H54 (cell line): ENCODE results near the gene RPS6KA3.

Experiments used
- DNase-seq: peaks from one replicate; pipeline ENCODE4 v3.0.0; 2011; ENCODE audit warnings: low spot score, mixed read lengths; ENCODE audit not compliant: insufficient read length
- FAIRE-seq: peaks from 3 replicates; lab custom pipeline; 2011; peaks lifted over from hg19 to GRCh38; lab: Jason Lieb, UNC
- POLR2A ChIP-seq: IDR thresholded peaks from 2 replicates; pipeline ENCODE4 v1.6.1; 2011; ENCODE audit warnings: low read depth, mild to moderate bottlenecking, low read length

The RPS6KA3 gene

DNA sequence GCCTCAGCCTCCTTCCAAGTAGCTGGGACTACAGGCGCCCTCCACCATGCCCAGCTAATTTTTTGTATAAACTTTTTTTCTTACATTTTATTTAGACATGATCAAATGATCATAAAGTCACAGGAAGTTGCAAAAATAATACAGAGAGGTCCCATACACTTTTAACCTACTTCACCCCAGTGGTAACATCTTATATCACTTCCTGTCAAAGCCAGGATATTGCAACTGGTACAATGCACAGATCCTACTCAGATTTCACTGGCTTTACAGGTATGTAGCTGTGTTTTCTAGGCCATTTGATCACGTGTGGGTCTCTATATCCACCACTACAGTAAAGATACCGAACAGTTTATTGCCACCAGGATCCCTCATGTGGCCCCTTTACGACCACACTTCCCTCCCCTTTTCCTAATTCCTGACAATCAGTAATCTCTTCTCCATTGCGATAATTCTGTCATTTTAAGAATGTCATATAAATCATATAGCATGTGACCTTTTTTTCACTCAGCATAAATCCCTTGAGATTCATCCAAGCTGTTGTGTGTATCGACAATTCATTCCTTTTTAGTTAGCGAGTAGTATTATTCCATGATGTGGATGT, 18.0 kb downstream of the RPS6KA3 start:
- TF ChIP-seq POLR2A = no peak
- DNase-seq (no peak), FAIRE-seq (no peak)

DNA sequence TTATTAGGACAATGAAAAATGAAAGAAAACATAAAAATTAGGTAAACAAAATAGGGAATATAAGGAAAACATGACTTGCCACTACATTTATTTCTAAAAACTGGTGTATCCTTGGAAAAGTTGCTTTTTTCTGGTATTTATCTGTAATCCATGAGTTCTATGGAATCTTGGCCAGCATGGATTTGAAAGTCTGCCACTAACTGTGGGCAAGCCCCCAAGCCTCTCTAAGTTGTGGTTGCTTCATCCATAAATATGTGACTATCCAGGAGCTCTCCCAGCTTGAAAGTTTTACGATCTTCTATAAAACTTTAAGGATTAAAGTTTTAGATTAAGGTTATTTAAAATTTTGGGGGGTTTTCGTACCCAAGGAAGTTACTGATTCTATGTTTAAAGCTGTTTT, 21.8 kb downstream of the RPS6KA3 start:
- FAIRE-seq (no peak), DNase-seq (no peak)
- no peak for TF ChIP-seq POLR2A

DNA sequence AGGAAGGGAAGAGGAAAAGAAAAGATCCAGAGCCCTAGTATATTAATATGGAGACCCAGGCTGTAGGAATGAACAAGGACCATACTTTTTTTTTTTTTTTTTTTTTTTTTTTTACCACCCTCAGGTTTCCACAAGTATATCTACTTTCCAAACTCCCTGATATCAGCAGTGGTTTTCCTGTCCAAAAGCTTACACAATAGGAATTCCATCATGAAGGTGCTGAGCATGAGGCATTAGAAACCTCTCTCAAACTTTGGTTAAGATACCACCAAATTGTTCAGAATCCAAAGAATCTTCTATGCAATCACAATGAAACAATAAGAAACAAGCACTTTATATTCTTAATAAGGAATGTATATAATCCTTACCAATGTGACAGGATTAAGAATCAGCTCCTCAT, 26.5 kb downstream of the RPS6KA3 start:
- FAIRE-seq (no peak), DNase-seq (no peak)
- TF ChIP-seq POLR2A = no peak

DNA sequence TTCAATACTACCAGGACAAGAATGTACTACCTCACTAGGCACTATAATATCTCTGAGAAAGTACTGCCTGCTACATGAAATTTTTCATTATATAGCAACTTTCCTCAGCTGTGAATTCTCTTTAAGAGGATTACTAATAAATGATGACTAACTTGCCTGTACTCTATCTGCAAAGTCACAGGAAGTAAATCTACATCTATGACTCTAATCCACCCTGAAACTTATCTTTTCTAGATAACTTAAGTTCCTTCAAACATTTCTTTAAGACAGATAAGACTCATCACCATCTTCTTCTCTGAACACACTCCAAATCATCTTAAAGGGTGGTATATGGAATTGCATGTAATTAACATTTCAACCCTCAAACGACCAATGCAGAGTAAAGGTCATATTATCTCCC, 28.8 kb downstream of the RPS6KA3 start:
- FAIRE-seq = no peak
- TF ChIP-seq POLR2A = no peak
- no peak for DNase-seq

DNA sequence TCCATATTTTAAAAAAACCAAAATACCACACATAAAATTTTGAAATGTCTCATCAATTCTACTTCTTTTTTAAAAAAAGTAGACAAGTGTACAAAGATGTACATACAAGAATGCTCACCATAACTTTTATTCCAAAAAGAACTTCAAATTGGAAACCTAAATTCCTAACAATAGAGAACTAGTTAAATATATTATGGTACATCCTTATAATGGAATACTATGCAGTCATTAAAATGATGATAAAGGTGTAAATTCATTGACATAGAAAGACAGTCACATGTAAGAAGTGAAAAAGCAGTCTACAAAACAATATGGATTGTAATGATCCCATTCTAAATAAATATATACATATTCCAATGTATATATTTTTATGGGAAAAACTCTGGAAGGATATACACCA, 31.0 kb downstream of the RPS6KA3 start:
- FAIRE-seq (no peak), DNase-seq (no peak)

DNA sequence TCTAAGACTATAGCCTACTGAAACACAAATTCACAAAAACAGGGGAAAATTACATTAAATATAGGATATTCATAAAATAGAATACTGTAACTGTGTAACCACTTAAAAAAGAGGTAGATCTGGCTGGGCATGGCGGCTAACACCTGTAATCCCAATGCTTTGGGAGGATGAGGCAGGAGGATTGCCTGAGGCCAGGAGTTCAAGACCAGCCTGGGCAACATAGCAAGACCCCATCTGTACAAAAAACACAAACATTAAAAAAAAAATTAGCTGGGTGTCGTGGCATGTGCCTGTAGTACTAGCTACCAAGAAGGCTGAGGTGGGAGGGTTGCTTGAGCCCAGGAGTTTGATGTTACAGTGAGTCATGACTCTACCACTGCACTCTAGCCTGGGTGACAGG, 33.4 kb downstream of the RPS6KA3 start:
- FAIRE-seq = no peak
- TF ChIP-seq POLR2A = no peak
- DNase-seq = no peak

More for the DNA sequence above, 31.0 kb downstream of the RPS6KA3 start:
- no peak for TF ChIP-seq POLR2A

DNA sequence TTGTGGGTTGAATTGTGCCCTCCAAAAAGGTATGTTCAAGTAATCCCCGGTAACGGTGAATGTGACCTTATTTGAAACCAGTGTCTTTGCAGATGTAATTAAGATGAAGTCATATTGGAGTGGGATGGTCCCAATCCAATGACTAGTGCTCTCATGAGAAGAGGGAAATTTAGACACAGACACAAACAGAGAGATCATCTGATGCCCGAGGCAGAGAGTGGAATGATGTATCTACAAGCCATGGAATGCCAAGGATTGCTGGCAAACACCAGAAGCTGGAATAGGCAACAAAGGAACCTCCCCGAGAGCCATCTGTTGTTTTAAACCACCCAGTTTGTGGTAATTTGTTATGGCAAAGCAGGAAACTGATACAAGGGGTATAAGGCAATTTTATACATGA, 35.1 kb downstream of the RPS6KA3 start:
- no peak for TF ChIP-seq POLR2A
- DNase-seq = no peak
- FAIRE-seq = no peak

DNA sequence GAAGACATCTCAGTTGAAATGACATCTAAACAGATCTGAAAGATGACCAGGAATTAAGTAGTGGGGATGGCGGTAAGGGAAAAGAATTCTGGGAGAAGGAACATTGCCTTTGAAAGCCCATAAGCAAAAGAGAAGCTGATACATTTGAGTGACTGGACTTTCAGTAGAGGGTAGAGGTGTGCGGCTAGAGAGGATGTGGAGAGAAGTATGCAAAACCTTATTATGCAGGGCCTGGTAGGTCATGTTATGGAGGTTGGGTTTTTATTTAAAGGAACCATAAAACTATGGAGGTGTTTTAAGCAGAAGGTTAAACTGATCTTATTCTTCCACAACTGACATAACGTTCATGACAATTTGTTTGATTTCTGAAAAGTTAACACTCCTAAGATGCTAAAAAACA, 36.3 kb downstream of the RPS6KA3 start:
- DNase-seq (no peak), FAIRE-seq (no peak)
- no peak for TF ChIP-seq POLR2A

DNA sequence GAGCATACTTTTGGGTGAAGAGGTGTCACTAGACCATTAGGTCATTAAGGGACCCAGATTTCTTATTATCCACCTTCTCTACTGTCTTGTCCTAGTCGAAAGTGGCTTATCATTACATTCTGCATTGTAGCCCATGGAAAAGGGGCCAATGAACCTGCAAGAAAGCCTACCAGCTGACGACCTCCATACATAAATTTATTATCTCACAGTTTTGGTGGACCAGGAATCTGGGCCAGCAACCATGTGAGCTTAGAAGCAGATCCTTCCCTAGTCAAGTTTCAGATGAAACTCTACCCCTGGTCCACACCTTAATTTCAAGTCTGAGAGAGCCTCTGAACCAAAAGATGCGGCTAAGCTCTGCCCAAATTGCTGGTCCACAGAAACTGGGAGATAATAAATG, 37.6 kb downstream of the RPS6KA3 start:
- FAIRE-seq (no peak), DNase-seq (no peak)
- TF ChIP-seq POLR2A = no peak

DNA sequence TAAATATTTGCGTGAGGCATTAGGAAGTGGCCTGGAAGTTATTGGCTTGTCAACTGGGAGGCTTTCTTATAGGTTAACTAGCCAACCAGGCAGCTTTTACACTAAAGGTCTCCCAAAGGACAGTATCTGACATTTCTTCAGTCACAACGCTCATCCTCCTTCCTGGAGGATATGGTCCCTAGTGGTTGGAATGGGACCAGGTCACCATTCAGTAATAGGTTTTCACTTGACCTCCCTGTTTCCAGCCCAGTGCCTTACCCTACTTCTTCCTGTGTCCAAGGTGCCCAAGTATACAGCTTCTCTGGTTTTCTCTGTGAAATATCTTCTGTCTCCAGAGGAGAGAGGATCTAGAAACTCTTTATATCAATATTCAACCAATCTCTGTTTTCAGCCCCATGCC, 38.5 kb downstream of the RPS6KA3 start:
- no peak for TF ChIP-seq POLR2A
- no peak for FAIRE-seq

DNA sequence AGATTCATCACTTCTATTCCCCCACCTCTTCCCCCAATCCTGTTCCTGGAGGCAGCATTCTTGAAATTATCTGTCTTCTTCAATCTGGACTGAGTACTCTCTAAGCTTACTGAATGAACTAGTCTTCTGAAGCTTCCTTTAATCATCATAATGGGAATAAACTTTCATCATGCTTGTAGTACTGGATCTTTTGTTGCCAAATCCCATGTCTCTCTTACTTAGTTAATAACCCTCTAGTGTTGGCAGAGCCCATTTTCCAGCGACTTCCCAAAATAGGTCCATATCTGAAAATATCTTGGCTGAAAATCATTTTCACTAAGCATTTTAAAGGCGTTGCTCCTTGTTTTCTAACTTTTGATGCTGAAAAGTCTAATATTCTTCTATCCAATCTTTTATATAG, 39.6 kb downstream of the RPS6KA3 start:
- no peak for DNase-seq
- TF ChIP-seq POLR2A = no peak
- FAIRE-seq = no peak

More for the DNA sequence above, 38.5 kb downstream of the RPS6KA3 start:
- DNase-seq = no peak

DNA sequence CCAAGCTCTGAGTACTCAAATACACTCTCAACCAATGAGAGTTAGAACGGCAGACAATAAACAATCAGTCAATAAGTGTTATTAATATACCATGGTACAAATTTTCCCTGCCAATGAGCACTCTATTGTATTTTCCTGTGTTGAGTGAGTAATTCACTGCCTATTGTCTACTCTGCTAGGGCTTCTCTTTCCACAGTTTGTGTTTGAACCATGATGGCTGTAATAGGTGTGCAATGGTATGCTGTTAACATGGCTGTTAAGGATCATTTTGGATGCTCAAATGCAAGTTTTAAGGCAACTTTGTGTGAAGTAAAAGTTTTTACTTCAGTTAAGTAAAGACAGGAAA, 41.2 kb downstream of the RPS6KA3 start:
- FAIRE-seq (no peak), DNase-seq (no peak)
- no peak for TF ChIP-seq POLR2A

DNA sequence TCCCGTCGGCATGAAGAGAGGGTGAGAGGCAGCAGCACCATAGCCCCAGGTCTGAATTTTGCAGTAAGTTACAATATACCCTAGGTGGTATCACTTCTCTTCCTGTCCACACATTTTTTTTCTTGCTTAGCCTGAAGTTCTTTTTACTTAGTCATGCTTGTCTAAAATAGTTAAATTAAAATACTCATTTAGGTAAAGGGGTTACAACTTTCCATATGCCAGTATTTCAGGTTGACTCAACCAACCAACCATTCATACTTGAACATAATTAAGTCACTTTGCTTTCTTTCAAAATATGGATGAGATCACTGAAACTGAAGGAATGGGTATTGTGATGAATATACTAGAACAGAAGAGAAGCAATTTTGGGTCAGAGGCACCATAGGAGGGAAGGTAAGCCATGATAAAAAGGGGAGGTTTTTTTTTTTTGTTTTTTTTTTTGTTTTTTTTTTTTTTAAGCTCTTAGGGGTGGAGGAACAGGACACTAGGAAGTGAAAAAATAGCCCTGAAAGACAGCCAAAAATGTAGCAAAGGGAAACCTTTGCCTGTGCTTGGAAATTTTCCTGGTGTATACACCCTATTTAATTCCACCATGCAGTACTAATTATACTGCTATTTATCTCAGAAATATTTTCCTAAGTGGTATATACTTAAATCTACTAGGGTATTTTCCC, 41.8 kb downstream of the RPS6KA3 start:
- FAIRE-seq (no peak), DNase-seq (no peak)
- no peak for TF ChIP-seq POLR2A

DNA sequence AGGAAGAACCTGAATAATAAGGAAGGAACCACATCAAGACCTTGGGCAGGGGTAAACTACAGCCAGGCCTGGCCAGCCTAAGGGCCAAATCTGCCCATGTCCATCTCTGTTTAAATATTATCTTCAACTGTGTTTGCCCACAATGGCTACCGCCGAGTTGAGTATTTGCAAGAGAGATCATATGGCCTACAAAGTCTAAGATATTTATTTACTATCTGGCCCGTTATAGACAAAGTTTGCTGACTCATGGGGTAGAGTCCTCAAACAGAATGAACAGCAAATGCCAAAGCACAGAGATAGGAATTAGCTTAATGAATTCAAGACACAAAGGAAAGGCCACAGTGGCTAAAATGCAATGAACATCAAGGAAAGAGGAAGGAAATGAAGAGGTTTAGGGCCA, 44.8 kb downstream of the RPS6KA3 start:
- FAIRE-seq (no peak), DNase-seq (no peak)
- no peak for TF ChIP-seq POLR2A

DNA sequence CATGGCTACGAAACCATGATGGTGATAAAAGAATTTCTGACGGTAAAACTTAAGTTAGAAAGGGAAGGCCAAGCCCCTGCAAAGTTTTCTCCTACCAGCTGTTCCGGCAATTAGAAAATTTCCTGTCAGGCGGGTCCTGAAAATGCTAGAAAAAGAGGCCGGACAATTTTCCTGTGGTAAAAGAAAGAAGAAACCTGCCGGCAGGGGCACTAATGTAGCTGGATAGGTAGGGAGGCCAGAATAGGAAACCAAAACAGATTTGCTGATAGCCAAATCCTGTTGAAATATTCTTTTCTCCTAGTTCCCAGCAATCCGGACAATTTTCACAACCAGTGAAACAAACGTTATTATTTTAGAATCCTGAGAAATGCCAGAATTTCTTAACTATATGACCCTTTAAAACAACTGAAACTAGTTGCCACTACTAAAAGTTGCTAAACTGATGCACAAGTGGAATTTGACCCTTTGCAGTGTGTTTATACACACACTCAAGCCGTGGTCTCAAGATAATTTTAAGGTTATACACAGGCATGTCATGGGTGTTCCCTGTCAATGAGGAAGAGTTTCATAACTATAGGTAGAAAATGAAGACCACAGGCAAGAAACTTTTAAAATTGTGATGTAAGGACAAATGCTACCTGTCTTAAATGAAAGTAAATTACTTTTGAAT, 47.7 kb downstream of the RPS6KA3 start:
- no peak for TF ChIP-seq POLR2A
- DNase-seq = no peak
- FAIRE-seq = no peak
